AG10803 (cell line): ENCODE results near the gene FUT9.

Experiments
- DNase-seq: peaks from one replicate; pipeline ENCODE4 v3.0.0; 2010; ENCODE audit warnings: low read depth
- H3K4me3 ChIP-seq: 2 replicates; pipeline ENCODE4 v1.5.1; 2011; ENCODE audit warnings: mild to moderate bottlenecking, low read length, control low read depth
- CTCF ChIP-seq: conservative IDR thresholded peaks from 2 replicates; pipeline ENCODE4 v1.5.1; 2011; ENCODE audit warnings: mild to moderate bottlenecking, low read length, control low read depth, inconsistent platforms

The FUT9 gene

DNA sequence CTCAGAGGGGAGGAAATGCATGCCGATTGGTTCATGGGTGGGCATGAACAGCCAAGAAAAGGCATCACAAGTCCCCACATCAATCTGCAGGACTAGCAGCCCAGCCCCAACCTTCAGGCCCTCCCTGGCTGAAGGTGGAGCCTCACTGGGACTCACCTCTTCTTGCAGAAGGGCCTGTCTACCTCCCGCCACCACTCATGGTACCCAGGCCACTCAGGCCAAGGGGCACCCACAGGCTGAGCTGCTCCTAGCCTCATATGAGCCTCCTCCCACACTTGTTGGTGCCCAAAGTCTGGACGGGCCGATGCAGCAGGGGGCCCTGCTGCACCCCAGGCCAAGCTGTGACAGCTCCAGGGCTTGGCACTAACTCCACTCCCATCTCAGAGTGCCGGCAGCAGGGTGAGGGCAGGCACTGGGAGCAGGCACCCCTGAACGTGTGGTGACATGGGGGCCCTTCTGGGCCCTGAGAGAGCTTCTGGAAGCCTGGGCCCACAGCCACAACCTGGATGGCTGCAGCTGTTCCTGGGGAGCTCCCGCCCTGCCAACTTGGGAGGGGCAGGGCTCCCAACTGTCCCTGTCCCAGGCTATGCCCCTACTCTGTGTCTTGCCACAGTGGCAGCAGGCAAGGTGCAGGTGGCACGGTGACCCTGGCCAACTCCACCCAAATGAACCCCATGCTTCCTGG, 13.7 kb upstream of the FUT9 start:
- DNase-seq: no peak
- no peak overlapping the region for H3K4me3 ChIP-seq
- no peak for TF ChIP-seq CTCF

- DNase-seq: no peak
- H3K4me3 ChIP-seq: no peak overlapping the region
- no peak for TF ChIP-seq CTCF
These were observed 13.2 kb upstream of the FUT9 start for GRCh38 chr6:96002576-96002910.

GRCh38 chr6:96002912-96003311, 12.9 kb upstream of the FUT9 start:
- H3K4me3 ChIP-seq: no peak overlapping the region
- no peak for TF ChIP-seq CTCF
- DNase-seq: no peak

- H3K4me3 ChIP-seq: no peak overlapping the region
- TF ChIP-seq CTCF: no peak
- no peak for DNase-seq
These were observed 8.1 kb upstream of the FUT9 start for GRCh38 chr6:96007663-96008062.

DNA sequence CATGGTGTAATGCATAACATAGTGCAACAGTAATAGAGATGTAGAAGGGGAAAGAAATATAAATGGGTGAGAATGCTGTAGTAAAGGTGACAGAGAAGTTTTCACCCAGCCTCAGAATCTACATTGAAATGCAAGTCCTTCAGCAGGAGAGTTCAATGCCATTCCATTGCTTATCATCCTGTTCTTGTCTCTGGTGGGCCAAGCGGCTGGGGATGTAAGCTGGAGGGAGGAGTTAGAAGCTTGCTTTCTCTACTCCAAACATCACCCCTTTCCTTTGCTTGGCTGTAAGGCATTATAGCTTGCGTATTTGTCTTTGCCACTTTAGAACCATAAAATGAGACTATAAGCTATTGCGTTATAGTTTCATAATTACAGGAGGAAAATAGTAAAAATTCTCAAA, 2.2 kb upstream of the FUT9 start:
- no peak for TF ChIP-seq CTCF
- DNase-seq: no peak
- no peak overlapping the region for H3K4me3 ChIP-seq

- H3K4me3 ChIP-seq: no peak overlapping the region
- DNase-seq: no peak
- TF ChIP-seq CTCF: no peak
These were observed 792 bp upstream of the FUT9 start for GRCh38 chr6:96014846-96015517.
